Stimulated activated CD8-positive, alpha-beta memory T cell treated with anti-CD3 and anti-CD28 coated beads, Interleukin-4, amount 100 ng/mL, for 48 hours (primary cell): ENCODE data around the gene CMSS1.

Source experiments
- DNase-seq: peaks from one replicate; pipeline ENCODE4 v3.0.0-alpha.2; 2020

CMSS1 gene

DNA sequence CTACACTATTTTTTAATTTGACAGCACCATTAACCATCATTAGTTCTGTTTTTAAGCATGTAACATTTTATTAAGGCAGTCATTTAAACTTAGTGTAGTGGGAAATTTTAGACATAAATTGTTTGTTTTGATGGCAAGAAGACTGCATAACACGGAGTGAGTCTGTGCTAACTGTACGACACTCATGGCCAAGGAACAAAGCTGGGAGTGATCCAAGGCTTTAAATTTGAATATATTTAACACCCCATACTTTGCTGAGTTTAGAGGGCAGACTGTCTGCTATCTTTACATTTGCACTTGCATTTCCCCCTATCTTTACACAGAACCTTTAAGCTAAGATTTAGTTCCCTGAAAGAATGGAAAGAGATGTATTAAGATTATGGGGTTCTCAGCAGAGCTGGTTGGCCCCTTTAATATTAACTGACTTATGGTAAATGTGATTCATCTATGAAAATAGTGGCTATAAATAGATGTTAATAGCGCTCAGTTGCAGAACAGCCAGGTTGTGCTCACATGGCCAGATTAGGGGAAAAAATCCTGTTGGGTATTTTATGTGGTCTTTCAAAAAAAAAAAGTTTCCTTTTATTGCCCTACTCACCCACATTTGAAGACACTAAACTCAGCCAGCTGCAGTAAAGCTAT lies 120.7 kb downstream of the CMSS1 start:
- DNase-seq = no peak

DNA sequence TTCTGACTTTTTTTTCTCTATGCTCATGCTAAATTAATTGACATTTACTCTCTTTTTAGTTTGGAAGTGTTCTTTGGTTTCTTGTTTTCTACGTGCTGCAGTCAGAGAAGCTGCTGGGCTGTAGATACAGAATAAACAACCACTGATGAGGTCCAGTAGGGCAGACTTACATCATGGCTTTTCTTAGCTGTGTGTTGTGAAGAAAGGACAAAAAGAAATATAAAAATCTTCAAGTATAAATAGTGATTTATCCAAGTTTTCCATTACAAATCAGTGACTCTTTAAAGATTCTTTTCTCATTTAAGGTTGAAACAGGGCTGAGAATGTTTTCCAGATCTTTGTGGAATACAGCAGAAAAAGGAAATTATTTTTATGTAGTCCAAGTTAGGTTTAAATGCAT lies 122.2 kb downstream of the CMSS1 start:
- no peak for DNase-seq

- no peak for DNase-seq
Observed at GRCh38 chr3:99940350-99940749, 122.7 kb downstream of the CMSS1 start.

DNA sequence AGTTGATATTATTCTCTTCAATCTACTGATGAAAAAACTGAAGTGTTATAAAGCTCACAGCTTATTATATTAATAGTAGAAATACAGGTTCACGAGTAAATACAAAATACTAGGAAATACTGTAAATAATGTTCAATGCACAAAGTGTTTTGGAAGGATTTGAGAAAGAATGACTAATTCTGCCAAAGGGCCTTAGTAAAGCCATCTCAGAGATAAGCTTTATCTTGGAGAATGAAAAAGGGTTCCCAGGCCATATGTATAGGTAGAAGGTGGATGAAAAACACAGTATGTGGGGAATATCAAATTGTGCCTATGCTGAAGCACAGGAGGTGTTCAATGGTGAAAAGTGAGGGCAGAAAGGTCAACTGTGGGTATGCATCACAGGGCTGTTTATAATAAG lies 123.5 kb downstream of the CMSS1 start:
- DNase-seq = no peak

DNA sequence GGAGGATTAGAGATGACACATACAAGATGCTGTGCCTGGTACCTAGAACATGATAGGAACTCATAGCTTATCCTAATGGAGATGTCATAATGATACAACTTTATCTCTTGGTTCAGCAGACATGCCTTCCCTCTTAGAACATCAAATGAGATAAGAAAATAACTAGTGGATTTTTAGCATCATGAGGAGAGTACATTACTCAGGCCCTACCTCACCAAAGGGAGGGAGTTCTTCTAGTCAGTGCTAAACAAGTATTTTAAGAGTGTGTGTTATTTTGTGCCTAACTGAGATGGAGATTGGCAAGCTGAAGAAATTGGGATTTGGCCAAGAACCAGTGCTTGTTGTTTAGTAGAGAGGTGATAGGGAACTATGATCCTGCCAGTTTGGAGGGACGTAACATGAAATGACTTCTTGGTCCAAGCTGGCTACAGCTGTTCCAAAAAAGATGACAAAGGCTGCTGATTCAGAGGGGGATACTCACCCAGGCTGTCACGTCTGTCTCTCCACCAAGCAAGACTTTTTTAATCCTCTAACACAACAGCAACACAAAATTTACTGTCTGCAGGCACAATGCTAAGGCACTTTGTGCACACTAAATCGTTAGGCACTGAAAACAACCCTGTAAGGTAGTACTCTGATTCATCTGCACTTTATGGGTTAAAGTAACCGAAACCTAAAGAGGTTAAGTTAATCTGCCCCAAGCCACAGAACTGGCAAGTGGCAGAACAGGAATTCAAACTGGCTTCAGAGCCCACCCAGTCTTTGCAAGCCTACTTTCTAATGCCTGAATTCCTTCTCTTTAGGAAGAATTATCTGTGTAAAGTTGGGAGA lies 126.5 kb downstream of the CMSS1 start:
- DNase-seq = no peak

DNA sequence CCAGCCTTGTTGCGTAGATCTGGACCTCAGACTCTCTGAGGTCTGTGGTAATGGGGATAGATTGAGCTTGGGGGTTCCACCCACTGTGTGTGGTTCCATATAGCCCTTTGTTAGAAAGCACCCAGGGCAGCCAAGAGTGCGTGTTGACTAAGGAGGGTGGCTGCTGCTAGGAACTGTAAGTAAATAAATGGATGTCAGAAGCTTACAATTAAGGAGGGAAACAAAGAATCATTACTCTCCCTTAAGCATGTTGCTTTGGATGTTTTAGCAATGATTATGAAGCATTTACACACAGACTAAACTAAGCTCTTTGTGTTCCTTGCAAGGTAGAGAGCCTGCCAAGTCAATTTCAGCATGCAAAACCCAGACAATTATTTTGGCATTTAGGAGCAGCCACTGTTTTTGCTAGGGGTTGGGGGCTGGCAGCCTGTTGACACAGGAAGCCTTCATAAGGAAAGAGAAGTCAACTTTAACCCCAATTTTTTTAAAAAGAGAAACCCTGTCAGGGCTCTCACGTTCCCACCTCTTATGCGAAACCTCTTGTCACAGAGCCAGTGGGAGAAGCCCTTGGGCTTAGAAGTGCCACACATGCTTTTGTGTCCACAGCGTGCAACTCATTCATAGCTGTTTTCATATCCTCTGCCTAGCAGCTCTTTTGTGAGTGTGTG lies 127.8 kb downstream of the CMSS1 start:
- no peak for DNase-seq

DNA sequence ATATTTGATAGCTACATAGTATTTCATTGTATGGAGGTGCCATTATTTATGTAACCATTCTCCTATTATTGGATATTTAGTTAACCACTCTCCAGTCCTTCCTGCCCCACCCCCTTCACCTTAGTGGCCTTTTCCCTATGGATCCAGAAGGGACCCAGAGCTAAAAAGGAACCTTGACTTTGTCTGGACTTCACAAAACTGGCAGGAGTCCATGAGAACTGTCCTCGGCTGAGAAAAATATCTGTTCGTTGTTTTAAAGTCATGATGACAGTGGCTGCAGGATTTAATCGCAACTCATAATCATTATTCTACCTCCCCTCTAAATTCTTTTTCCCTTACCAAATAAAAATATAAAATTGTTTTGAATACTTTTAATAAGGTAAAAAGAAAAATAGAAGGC lies 129.7 kb downstream of the CMSS1 start:
- no peak for DNase-seq

DNA sequence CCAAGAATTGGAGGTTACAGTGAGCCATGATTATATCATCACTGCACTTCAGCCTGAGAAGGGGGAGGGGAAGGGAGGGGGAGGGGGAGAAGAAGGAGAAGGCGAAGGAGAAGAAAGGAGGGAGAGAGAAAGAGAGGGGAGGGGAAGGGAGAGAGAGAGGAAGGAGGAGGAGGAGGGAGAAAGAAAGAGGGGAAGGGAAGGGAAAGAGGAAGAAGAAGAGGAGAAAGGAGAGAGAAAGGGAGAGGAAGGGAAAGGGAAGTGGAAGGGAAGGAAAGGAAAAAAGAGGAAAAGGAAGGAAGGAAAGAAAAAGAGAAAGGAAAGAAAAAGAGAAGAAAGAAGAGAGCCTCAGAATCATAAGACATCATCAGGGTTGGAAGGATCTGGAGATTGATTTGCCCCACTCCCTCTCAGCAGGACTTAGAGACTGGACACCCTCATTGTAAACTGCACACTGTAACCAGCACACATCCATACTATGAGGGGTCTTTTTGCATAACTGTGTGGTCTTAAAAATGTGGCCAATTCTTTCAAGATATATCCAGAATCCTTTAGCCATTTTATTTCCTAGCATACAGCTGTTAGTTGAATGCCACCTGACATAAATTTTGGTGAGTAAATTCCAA lies 130.9 kb downstream of the CMSS1 start:
- no peak for DNase-seq

- DNase-seq = no peak
Observed at GRCh38 chr3:99949956-99950670, 132.5 kb downstream of the CMSS1 start.

GRCh38 chr3:99950921-99951320 lies 133.3 kb downstream of the CMSS1 start:
- no peak for DNase-seq

DNA sequence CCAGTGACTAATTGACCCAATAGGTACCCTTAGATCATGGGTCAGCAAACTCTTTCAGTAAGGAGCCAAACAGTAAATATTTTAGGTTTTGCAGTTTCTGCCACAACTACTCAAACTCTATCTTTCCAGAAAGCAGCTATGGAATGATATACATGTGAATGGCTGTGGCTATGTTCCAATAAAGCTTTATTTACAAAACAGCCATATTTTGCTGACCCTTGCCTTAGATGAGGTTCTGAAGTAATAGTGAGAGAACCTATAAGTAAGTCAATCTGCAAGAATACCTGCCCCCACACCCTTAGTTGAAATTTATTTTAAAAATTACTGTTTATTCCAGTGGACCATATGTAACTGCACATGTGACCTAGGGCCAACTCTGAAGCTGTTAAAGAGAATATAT lies 134.0 kb downstream of the CMSS1 start:
- DNase-seq = no peak

GRCh38 chr3:99952306-99952705 lies 134.6 kb downstream of the CMSS1 start:
- DNase-seq = no peak

DNA sequence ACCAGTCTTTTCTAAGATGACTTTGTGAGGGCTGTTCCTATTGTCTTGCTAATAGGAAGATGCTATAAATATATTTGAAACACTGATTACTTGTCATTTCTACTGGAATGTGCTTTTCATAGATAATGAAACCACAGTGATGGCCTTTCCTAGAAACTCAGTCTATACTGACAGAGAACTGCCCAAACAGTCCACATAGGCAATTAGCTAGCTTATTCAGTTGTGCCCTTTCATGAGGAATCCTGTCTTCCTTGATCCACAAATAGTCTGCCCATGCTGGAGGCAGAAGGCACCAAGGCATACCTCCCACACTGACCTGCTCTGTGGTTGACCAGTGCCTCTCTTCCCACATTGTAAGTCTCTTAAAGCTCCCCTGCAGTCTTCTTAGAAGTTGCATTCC lies 135.9 kb downstream of the CMSS1 start:
- DNase-seq = no peak

GRCh38 chr3:99954914-99955644 lies 137.4 kb downstream of the CMSS1 start:
- DNase-seq = no peak

DNA sequence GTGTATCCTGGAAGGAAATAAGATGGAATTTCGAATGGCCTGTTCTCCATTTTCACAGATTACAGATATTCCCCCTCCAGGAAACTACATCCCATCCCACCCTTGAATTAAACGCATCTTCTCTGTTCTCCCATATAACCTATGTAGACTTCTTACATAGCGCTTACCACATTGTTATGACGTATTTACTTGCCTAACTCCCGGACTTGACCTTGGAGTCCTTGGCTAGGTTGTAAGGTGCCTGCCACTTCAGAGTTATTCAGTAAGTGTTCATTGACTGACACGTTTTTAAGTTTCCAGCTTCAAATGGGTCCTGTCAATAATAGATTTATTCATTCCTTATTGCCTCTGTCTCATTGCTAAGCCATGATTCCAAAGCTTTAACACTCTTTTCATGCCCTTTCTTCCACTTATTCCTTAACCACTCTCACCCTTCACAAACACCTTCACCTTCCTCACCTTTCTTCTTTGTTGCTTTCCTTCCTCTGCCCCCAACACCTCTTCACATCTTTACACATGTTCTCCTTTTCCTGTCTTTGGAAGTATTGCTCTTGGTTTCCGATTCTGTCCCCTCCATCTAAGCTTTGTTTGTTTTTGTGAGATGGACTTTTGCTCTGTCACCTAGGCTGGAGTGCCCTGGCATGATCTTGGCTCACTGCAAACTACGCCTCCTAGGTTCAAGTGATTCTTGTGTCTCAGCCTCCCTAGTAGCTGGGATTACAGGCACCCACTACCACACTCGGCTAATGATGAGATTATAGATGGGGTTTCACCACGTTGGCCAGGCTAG lies 138.3 kb downstream of the CMSS1 start:
- DNase-seq = no peak

DNA sequence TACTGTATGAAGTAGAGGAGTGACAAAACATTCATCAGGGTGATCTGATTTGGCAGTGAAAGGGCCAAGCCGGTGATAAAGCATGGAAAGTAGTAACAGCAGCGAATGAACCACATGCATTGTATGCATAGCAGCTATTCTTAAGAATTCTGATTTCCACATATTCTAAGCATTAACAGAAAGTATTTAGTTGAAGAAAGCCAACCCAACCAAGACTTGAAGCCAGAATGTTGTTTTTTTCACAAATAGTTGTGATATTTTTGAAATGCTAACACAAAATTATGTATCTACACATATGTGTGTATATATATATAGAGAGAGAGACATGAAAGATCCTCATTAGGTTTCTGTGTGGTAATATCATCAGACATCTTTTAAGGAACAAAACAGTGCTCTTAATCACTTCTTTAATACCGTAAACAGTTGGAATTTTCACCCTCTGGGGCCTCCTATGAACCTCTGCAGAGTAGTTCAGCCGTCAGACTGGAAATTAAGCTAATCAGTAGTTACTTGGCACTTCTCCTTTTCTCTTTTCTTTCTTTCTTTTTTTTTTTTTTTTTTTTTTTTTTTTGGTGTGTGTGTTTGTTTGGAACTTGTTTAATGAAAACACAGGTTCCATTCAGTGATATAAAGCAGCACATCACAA lies 139.6 kb downstream of the CMSS1 start:
- no peak for DNase-seq

DNA sequence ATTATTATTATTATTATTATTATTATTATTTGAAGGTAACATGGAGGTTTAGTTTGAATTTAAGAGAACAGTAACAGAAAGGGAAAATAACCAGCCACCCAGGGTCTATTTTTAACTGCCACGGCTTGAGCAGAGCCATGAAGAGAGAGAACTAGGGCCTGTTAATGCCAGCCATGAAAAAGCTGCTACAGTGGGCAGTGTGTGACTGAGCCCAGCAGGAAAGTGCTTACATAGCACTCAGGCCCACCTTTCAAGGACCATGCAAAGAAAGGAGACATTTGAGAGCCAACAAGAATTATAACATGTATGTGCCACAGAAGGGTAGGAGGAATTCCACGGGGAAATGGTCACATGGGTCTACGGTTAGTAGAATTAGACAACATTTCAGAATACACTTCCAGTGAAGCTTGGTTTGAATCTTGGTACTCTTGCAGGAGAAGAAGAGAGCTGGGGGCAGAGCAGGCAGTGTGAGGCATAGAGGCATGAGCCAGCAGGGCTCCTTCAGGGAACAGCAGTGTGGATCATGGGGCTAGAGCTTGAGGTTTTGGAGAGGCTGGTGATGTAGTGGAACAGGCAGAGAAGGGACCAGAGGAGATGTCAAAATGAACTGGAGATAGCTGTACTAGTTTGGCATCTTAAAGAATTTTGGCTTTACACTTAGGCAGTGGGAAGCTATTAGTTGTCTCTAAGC lies 140.7 kb downstream of the CMSS1 start:
- DNase-seq = no peak

GRCh38 chr3:99960123-99960878 lies 142.6 kb downstream of the CMSS1 start:
- no peak for DNase-seq

DNA sequence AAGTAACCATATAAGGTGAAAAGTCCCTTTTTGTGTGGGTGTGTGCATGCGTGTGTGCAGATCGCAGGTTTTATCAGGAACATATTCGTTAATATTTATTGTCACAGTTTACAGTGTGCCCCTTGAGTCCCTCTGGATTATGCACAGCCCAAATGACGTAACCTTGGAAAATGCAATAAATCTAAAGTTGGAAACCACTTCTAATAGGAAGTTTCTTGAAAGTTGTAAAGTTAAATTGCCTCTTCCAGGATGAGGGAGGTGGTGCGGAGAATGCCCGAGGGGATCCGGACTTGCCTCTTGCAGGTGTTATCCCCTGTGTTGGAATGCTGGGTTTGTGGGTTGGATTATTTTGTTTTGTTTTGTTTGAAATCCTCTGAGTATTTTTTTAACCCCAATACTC lies 143.3 kb downstream of the CMSS1 start:
- DNase-seq = no peak
